ENCODE results near the gene GALNT9.
"Not testable (repeated sequence)": the region's sequence is repeated elsewhere in the genome, so short reads cannot be mapped to it uniquely, and the experiment has no call there.

The GALNT9 gene

GRCh38 chr12:132295561-132295960, 33.8 kb downstream of the GALNT9 start:
- in situ Hi-C loops (cut with MboI; ENCODE audit: low sequenced_read_pairs), result not testable (repeated sequence)

GRCh38 chr12:132295101-132295526, 34.3 kb downstream of the GALNT9 start:
- in situ Hi-C loops (cut with MboI; ENCODE audit: low sequenced_read_pairs), result no loop called here

GRCh38 chr12:132294121-132295034, 35.0 kb downstream of the GALNT9 start:
- in situ Hi-C loops (cut with MboI; ENCODE audit: low sequenced_read_pairs), result no loop called here

GRCh38 chr12:132292328-132293319, 36.8 kb downstream of the GALNT9 start:
- in situ Hi-C loops (cut with MboI; ENCODE audit: low sequenced_read_pairs), result no loop called here

- in situ Hi-C loops (cut with MboI; ENCODE audit: low sequenced_read_pairs), result no loop called here
These were observed 37.8 kb downstream of the GALNT9 start for GRCh38 chr12:132291402-132292175.

- in situ Hi-C loops (cut with MboI; ENCODE audit: low sequenced_read_pairs), result no loop called here
These were observed 39.2 kb downstream of the GALNT9 start for GRCh38 chr12:132290203-132290540.

GRCh38 chr12:132289356-132290202, 39.8 kb downstream of the GALNT9 start:
- in situ Hi-C loops (cut with MboI; ENCODE audit: low sequenced_read_pairs), result no loop called here

- in situ Hi-C loops (cut with MboI; ENCODE audit: low sequenced_read_pairs), result no loop called here
These were observed 40.7 kb downstream of the GALNT9 start for GRCh38 chr12:132288516-132289215.

- in situ Hi-C loops (cut with MboI; ENCODE audit: low sequenced_read_pairs), result no loop called here
These were observed 41.8 kb downstream of the GALNT9 start for GRCh38 chr12:132287391-132288238.

- in situ Hi-C loops (cut with MboI; ENCODE audit: low sequenced_read_pairs), result no loop called here
These were observed 42.5 kb downstream of the GALNT9 start for GRCh38 chr12:132286912-132287311.

- in situ Hi-C loops (cut with MboI; ENCODE audit: low sequenced_read_pairs), result no loop called here
These were observed 43.3 kb downstream of the GALNT9 start for GRCh38 chr12:132285991-132286681.

- in situ Hi-C loops (cut with MboI; ENCODE audit: low sequenced_read_pairs), result no loop called here
These were observed 44.3 kb downstream of the GALNT9 start for GRCh38 chr12:132284827-132285741.

GRCh38 chr12:132284071-132284826, 45.1 kb downstream of the GALNT9 start:
- in situ Hi-C loops (cut with MboI; ENCODE audit: low sequenced_read_pairs), result no loop called here

GRCh38 chr12:132282950-132283771, 46.2 kb downstream of the GALNT9 start:
- in situ Hi-C loops (cut with MboI; ENCODE audit: low sequenced_read_pairs), result no loop called here

All from HL-60/S4 (cell line).